ENCODE results near the gene PRR12.

DNA sequence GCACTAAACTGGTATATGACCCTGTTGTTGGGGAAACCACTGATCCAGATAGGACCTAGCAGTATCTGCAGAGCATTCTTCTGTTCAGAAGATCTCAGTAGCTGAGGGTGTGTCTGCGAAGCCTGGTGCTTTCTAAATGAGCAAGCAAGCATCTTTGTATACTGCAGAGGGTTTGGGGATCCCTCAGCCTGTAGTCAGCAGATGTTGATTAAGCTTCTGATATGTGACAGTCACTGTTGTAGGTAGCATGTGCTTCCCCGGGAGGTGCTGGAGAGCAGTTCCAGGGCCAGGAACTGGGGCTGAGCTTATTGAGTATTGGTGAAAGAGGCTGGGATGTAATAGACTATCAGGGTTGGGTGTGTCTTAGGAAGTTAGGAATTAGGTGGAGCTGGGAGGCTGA is 52.5 kb downstream of the PRR12 start:
- TF ChIP-seq EZH2 (IDR thresholded peaks at IDR 0.05; ENCODE audit: borderline replicate concordance, low read length): no peak
- TF ChIP-seq, protein P1, sequence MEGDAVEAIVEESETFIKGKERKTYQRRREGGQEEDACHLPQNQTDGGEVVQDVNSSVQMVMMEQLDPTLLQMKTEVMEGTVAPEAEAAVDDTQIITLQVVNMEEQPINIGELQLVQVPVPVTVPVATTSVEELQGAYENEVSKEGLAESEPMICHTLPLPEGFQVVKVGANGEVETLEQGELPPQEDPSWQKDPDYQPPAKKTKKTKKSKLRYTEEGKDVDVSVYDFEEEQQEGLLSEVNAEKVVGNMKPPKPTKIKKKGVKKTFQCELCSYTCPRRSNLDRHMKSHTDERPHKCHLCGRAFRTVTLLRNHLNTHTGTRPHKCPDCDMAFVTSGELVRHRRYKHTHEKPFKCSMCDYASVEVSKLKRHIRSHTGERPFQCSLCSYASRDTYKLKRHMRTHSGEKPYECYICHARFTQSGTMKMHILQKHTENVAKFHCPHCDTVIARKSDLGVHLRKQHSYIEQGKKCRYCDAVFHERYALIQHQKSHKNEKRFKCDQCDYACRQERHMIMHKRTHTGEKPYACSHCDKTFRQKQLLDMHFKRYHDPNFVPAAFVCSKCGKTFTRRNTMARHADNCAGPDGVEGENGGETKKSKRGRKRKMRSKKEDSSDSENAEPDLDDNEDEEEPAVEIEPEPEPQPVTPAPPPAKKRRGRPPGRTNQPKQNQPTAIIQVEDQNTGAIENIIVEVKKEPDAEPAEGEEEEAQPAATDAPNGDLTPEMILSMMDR (conservative IDR thresholded peaks at IDR 0.05 in 1 of 2, IDR thresholded peaks at IDR 0.05 in 1 of 2; ENCODE audit: extremely low read depth in 1 of 2, insufficient read depth in 1 of 2, low read depth in 1 of 2, low read length in 2 of 2): no peak
